ENCODE data around the gene BAHCC1.

- TF ChIP-seq REST (IDR thresholded peaks at IDR 0.05; ENCODE audit: low read depth) = no peak
- TF ChIP-seq CEBPB (IDR thresholded peaks at IDR 0.05) = no peak
- TF ChIP-seq TCF12 (IDR thresholded peaks at IDR 0.05; ENCODE audit: low read depth) = no peak
- no peak for TF ChIP-seq EGR1 (IDR thresholded peaks at IDR 0.05)
- no peak for TF ChIP-seq TEAD4 (IDR thresholded peaks at IDR 0.05)
- TF ChIP-seq RAD21 (IDR thresholded peaks at IDR 0.05; ENCODE audit: low read depth) = no peak
- no peak for TF ChIP-seq EP300 (IDR thresholded peaks at IDR 0.05; ENCODE audit: borderline replicate concordance)
- no peak for TF ChIP-seq CREB1 (IDR thresholded peaks at IDR 0.05; ENCODE audit: low read depth)
- no peak for TF ChIP-seq YY1 (IDR thresholded peaks at IDR 0.05; ENCODE audit: low read depth)
- no peak for TF ChIP-seq TAF1 (IDR thresholded peaks at IDR 0.05; ENCODE audit: low read depth)
Observed at GRCh38 chr17:81488276-81488860, 93.1 kb downstream of the BAHCC1 start.
